NCI-H2107 treated with DMSO at 0.1 percent for 48 hours (cell line): ENCODE data around the gene LMTK3.

Source experiments
- DNase-seq: peaks from one replicate; lab custom pipeline; 2025; ENCODE audit not compliant: unreplicated experiment; lab: John Stamatoyannopoulos, UW

Gene LMTK3

GRCh38 chr19:48475369-48476068, 36.1 kb downstream of the LMTK3 start:
- DNase-seq = no peak

- DNase-seq = no peak
Measured at GRCh38 chr19:48474084-48474592, 37.5 kb downstream of the LMTK3 start.

- DNase-seq = no peak
Measured at GRCh38 chr19:48473161-48473966, 38.3 kb downstream of the LMTK3 start.

- DNase-seq = no peak
Measured at GRCh38 chr19:48471836-48472235, 39.8 kb downstream of the LMTK3 start.

GRCh38 chr19:48470856-48471255, 40.8 kb downstream of the LMTK3 start:
- DNase-seq = no peak

DNA sequence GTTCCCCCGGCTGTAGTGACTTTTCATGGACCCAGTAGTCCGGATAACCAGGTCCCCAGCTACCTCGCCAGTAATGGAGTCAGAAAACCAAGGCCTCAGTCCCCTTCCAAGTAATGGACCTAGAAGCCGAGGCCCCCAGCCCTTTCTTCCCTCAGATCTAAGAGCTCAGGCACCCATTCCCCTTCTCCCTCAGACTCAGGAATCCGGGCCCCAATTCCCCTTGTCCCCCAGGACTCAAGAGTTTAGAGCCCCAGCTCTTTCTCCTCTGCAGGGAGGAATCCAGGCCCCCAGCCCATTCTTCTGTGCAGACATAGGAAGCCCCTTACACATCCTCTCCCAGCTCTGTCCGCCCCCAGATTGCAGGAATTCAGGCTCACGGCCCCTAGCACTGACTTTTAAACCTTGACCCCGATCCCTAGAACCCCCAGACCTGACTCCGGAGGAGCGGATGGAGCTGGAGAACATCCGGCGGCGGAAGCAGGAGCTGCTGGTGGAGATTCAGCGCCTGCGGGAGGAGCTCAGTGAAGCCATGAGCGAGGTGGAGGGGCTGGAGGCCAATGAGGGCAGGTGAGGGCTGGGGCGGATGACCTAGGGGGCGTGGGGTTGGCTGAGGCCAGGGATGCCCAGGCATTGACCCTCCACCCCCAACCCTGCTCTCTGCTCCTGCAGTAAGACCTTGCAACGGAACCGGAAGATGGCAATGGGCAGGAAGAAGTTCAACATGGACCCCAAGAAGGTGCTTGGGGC, 41.5 kb downstream of the LMTK3 start:
- no peak for DNase-seq

GRCh38 chr19:48469289-48469881, 42.2 kb downstream of the LMTK3 start, which contains the start of gene CYTH2:
CYTH2 (plus strand) TSS chr19:48469369; CDS start chr19:48469508, 139 bp downstream.
- DNase-seq = peak; percentile 21

DNA sequence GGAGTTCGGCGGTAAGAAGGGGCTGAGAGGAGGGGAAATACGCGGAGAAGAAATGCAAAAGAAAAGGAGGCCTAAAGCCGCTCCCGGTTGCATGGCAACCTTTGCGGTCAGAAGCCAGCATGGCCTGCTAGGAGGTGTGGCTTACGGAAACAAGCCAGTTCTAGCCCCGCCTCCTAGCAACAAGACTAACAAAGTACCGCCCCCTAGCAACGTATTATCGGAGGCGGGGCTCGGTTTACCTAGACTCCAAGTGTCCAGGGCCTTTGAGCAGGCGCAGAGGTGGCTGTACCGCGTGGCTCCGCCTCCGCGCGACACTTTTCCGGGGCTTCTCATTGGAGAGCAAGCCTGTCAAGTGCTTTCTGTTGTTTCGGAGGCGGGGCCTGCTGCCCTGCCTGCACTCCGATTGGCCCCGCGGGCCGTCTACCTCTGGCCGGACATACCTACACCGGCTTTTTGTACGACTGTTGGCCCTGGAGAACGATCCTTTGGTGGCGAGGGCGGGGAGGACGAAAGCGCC, 42.8 kb downstream of the LMTK3 start:
- DNase-seq = peak; percentile 100

DNA sequence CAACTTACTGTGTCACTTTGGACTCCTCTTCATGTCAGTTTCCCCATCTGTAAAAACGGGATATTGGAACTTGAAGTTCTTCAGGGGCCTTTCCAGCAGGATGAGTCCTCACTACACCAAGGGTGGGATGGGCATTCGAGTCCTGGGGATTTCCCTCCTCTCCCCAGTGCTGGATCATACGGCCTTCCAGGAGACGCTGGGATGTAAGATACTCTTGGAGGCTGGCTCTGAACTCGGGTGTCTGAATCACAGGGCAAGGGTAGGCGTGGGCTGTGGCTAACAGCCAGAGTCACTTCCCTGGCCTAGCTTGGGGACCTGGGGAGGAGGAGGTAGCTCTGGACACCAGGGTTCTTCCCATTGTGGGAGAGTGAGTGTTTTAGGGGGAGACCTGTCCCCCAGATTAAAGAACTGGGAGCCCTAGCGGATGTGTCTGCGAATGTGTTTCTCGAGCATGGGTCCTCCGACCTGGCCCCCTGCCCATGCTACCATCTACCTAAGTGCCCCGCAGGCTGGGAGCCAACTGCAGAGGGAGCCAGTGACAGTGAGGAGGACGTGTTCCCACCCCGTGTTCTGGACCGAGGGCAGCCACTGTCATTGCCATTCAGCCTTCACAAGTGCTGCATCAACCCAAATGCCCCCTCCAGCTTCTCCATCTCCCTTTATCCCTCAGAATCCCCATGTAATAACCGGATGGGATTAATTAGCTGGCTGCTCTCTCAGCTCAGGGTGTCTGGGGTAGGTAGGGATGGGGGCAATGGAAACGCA, 44.9 kb downstream of the LMTK3 start:
- no peak for DNase-seq

DNA sequence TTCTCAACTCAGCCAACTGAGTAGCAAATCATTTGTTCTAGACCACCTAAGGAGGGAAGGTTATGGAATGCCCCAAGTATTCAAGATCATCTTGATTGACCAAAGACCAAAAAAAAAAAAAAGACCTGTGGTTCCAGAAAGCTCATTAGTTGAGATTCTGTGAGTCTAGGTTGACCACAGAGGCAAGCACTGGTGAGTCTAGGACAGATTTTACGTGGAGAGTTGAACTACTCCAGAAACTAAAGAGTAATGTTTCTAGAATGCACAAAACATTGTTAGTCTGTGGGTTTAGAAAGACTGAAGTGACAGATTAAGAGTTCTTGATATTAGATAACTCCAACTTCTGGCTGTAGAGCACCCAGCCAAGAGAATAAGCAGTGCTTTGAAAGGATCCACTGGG, 46.4 kb downstream of the LMTK3 start:
- no peak for DNase-seq

GRCh38 chr19:48461982-48462655, 49.5 kb downstream of the LMTK3 start:
- DNase-seq = no peak

- DNase-seq = no peak
Measured at GRCh38 chr19:48461651-48461981, 50.0 kb downstream of the LMTK3 start.

DNA sequence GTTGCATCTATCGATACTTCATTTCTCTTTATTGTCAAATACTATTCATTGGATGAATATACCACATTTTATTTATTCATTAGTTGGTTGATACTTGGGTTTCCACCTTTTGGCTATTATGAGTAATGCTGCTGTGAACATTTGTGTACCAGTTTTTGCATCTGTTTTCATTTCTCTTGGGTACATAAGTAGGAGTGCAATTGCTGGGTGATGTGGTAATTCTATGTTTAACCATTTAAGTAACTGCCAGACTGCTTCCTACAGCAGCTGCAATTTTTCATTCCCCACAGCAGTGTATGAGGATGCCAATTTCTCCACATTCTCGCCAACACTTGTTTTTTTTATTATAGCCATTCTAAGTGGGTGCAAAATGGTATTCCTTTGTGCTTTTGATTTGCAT, 53.6 kb downstream of the LMTK3 start:
- DNase-seq = no peak

DNA sequence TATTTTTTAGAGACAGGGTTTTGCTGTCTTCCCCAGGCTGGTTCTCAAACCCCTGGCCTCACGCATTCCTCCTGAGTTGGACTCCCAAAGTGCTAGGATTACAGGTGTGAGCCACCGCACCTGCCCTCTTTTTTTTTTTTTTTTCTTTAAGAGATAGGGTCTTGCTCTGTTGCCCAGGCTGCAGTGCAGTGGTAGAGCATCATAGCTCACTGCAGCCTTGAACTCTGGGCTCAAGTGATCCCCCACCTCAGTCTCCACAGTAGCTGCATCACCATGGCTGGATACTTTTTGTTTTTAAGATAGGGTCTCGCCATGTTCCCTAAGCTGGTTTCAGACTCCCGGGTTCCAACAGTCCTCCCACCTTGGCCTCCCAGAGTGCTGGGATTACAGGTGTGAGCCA, 54.8 kb downstream of the LMTK3 start:
- no peak for DNase-seq

DNA sequence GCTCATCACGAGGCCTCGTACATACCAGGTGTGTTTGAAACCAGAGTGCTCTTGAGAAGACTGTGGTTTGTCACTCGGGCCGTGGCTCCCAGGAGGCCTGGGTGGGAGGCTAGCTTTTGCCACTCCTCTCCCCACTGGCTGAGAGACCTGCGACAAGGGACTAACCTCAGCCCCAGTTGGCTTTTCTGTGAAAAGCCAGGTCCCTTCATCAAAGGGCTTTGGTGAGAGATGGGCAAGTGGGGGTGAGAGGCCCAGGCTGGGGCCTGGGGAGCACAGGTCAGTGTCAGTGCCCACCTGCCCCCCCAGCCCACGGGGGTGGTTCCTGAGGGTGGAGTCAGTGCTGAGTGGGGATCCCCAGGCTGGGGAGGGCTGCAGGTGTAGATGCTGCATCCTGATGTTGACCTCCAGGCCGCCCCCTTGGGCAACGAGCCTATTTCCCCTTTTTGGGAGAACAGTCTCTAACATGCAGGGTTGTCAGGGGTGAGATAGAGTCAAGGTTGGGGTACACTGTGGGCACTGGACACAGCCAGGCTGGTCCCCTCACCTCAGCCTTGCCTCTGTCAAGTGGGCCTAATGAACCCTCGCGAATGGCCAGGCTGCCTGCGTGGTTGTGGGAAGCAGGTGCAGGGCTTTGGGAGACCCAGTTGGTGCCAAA, 55.6 kb downstream of the LMTK3 start:
- no peak for DNase-seq

- no peak for DNase-seq
Measured at GRCh38 chr19:48455171-48455907, 56.3 kb downstream of the LMTK3 start, which contains the start of gene KCNJ14. KCNJ14 (plus strand) TSS chr19:48455574; CDS start chr19:48461725, 6,151 bp downstream.

GRCh38 chr19:48454150-48454730, 57.4 kb downstream of the LMTK3 start:
- no peak for DNase-seq
